Measurements from ENCODE around the gene CPNE8. TPM values are rescaled to one million over a fixed set of nuclear protein-coding genes. Genes with fewer than 3 reads are reported as not detected.

Gene CPNE8
- total and polyA plus RNA-seq, 10 of the 15 experiments (the other 5 are each of a cell fraction or from before 2014, with no cell fraction given) = 11.3 to 38.4 (median 18.9) TPM

GRCh38 chr12:38771871-38772270 is 133.5 kb downstream of the CPNE8 start (continued):
- TF ChIP-seq MTA2 (IDR thresholded peaks at IDR 0.05; ENCODE audit: low read depth) = peak; percentile 51; the same call in 1 of the 2 replicates
- no peak for TF ChIP-seq EGR1 (IDR thresholded peaks at IDR 0.05; ENCODE audit: borderline replicate concordance in 1 of 2, low read depth in 2 of 2, low read length in 2 of 2)
- TF ChIP-seq MYC (IDR thresholded peaks at IDR 0.05; ENCODE audit: insufficient read depth, insufficient read length, insufficient replicate concordance, low read length, severe bottlenecking) = no peak
- TF ChIP-seq IKZF2 (IDR thresholded peaks at IDR 0.05) = 0 out of 4 replicates have a peak, but pooled peaks of 1 of the 2 experiments have one; percentile 7
- no peak for TF ChIP-seq NKRF (conservative IDR thresholded peaks at IDR 0.05)
- TF ChIP-seq TBL1XR1 (IDR thresholded peaks at IDR 0.05; ENCODE audit: low read depth, low read length) = no peak
- TF ChIP-seq MEF2A (IDR thresholded peaks at IDR 0.05; ENCODE audit: insufficient read depth, low read depth, low read length) = no peak
- TF ChIP-seq SKIL (IDR thresholded peaks at IDR 0.05; ENCODE audit: low read depth, poor library complexity, severe bottlenecking) = peak; percentile 37
- TF ChIP-seq TARDBP (IDR thresholded peaks at IDR 0.05; ENCODE audit: borderline replicate concordance) = no peak
- no peak for TF ChIP-seq E2F8 (IDR thresholded peaks at IDR 0.05; ENCODE audit: low read depth, partially characterized antibody)
- no peak for TF ChIP-seq BHLHE40 (IDR thresholded peaks at IDR 0.05; ENCODE audit: borderline replicate concordance in 1 of 2, low read depth in 2 of 2, low read length in 1 of 2)
- no peak for TF ChIP-seq BMI1 (IDR thresholded peaks at IDR 0.05; ENCODE audit: borderline replicate concordance)
- TF ChIP-seq ZZZ3 (IDR thresholded peaks at IDR 0.05; ENCODE audit: control insufficient read depth, insufficient read length, low read depth) = no peak
- TF ChIP-seq STAT1 (conservative IDR thresholded peaks at IDR 0.05) = no peak
- no peak for TF ChIP-seq CBX5 (IDR thresholded peaks at IDR 0.05; ENCODE audit: low read depth)
- TF ChIP-seq POLR2AphosphoS5 (IDR thresholded peaks at IDR 0.05; ENCODE audit: low read length) = no peak
- TF ChIP-seq STAT3 (IDR thresholded peaks at IDR 0.05; ENCODE audit: low read depth, low read length) = no peak
- no peak for TF ChIP-seq MAX (IDR thresholded peaks at IDR 0.05; ENCODE audit: low read depth, low read length)
- no peak for TF ChIP-seq BCL11A (IDR thresholded peaks at IDR 0.05; ENCODE audit: low read depth, low read length)
- TF ChIP-seq IRF4 (IDR thresholded peaks at IDR 0.05; ENCODE audit: low read depth, low read length) = no peak
- no peak for TF ChIP-seq LARP7 (IDR thresholded peaks at IDR 0.05)
- no peak for TF ChIP-seq CREM (IDR thresholded peaks at IDR 0.05; ENCODE audit: low read depth)
- TF ChIP-seq POLR2AphosphoS2 (IDR thresholded peaks at IDR 0.05; ENCODE audit: low read depth, low read length) = no peak
- peak; percentile 49; the same call in 1 of the 2 replicates for TF ChIP-seq NBN (IDR thresholded peaks at IDR 0.05)
- peak; percentile 49; the same call in 1 of the 2 replicates for TF ChIP-seq ATF7 (IDR thresholded peaks at IDR 0.05; ENCODE audit: low read depth)
- TF ChIP-seq SMC3 (IDR thresholded peaks at IDR 0.05; ENCODE audit: borderline replicate concordance, low read length) = no peak
- peak; percentile 24 for TF ChIP-seq JUNB (IDR thresholded peaks at IDR 0.05)
